Measurements from ENCODE around the gene DUSP19.

- TF ChIP-seq CTCF (IDR thresholded peaks at IDR 0.05; ENCODE audit: low read depth, low read length, poor library complexity, severe bottlenecking), result no peak
- no peak for TF ChIP-seq EZH2phosphoT487 (IDR thresholded peaks at IDR 0.05; ENCODE audit: borderline replicate concordance, low read length)
These were observed 55.5 kb downstream of the DUSP19 start for GRCh38 chr2:183134016-183134415.

Measured in DOHH2 (cell line).